ENCODE results near the gene RSKR.
"Not testable (repeated sequence)": the region's sequence is repeated elsewhere in the genome, so short reads cannot be mapped to it uniquely, and the experiment has no call there.

Gene RSKR

GRCh38 chr17:28613931-28614381 is at the start of gene RSKR:
Gene RSKR (minus strand): TSS chr17:28614185. CDS start chr17:28614161, 24 bp downstream.
- DNase-seq (ENCODE audit: low spot score): no peak
- no peak for FAIRE-seq

- FAIRE-seq (no peak), DNase-seq (ENCODE audit: low spot score) (no peak)
Observed at GRCh38 chr17:28663723-28664122, 49.7 kb upstream of the RSKR start.

GRCh38 chr17:28662527-28662829 is 48.5 kb upstream of the RSKR start:
- FAIRE-seq (no peak), DNase-seq (ENCODE audit: low spot score) (no peak)

- DNase-seq (ENCODE audit: low spot score) (peak; percentile 95), FAIRE-seq (peak; percentile 50)
Observed at GRCh38 chr17:28661635-28662526, 47.9 kb upstream of the RSKR start, which contains the start of the genes SDF2 and SUPT6H. Gene SDF2 (minus strand): TSS chr17:28661906. CDS start chr17:28661876, 30 bp downstream. Gene SUPT6H (plus strand): TSS chr17:28662205. CDS start chr17:28673402, 11,197 bp downstream.

- FAIRE-seq; DNase-seq (ENCODE audit: low spot score): not testable (repeated sequence)
Observed at GRCh38 chr17:28659497-28659881, 45.5 kb upstream of the RSKR start.

GRCh38 chr17:28658766-28659496 is 44.9 kb upstream of the RSKR start:
- FAIRE-seq; DNase-seq (ENCODE audit: low spot score): not testable (repeated sequence)

GRCh38 chr17:28658342-28658741 is 44.4 kb upstream of the RSKR start:
- DNase-seq (ENCODE audit: low spot score); FAIRE-seq: not testable (repeated sequence)

- FAIRE-seq: no peak
- DNase-seq (ENCODE audit: low spot score): no peak
Observed at GRCh38 chr17:28657756-28658155, 43.8 kb upstream of the RSKR start.

- no peak for FAIRE-seq
Observed at GRCh38 chr17:28655160-28655559, 41.2 kb upstream of the RSKR start.

GRCh38 chr17:28648698-28649097 is 34.7 kb upstream of the RSKR start:
- FAIRE-seq (no peak), DNase-seq (ENCODE audit: low spot score) (no peak)

More at GRCh38 chr17:28655160-28655559, 41.2 kb upstream of the RSKR start:
- DNase-seq (ENCODE audit: low spot score): no peak

- FAIRE-seq (no peak), DNase-seq (ENCODE audit: low spot score) (no peak)
Observed at GRCh38 chr17:28646039-28646754, 32.2 kb upstream of the RSKR start.

- FAIRE-seq: no peak
- no peak for DNase-seq (ENCODE audit: low spot score)
Observed at GRCh38 chr17:28645576-28645939, 31.6 kb upstream of the RSKR start.

- peak; percentile 80 for FAIRE-seq
Observed at GRCh38 chr17:28644787-28645575, 31.0 kb upstream of the RSKR start, which contains the start of gene BLTP2. Gene BLTP2 (minus strand): TSS chr17:28645158. CDS start chr17:28645056, 102 bp downstream.

GRCh38 chr17:28643983-28644786 is 30.2 kb upstream of the RSKR start:
- DNase-seq (ENCODE audit: low spot score) (peak; percentile 74), FAIRE-seq (no peak)

More at GRCh38 chr17:28644787-28645575, 31.0 kb upstream of the RSKR start, which contains the start of gene BLTP2:
- peak; percentile 99 for DNase-seq (ENCODE audit: low spot score)

- FAIRE-seq (no peak), DNase-seq (ENCODE audit: low spot score) (no peak)
Observed at GRCh38 chr17:28641579-28641978, 27.6 kb upstream of the RSKR start.

- FAIRE-seq (no peak), DNase-seq (ENCODE audit: low spot score) (no peak)
Observed at GRCh38 chr17:28635506-28635905, 21.5 kb upstream of the RSKR start.

- DNase-seq (ENCODE audit: low spot score) (no peak), FAIRE-seq (no peak)
Observed at GRCh38 chr17:28634206-28634865, 20.4 kb upstream of the RSKR start.

- FAIRE-seq (no peak), DNase-seq (ENCODE audit: low spot score) (no peak)
Observed at GRCh38 chr17:28626818-28627217, 12.8 kb upstream of the RSKR start.

GRCh38 chr17:28624148-28624547 is 10.2 kb upstream of the RSKR start:
- no peak for DNase-seq (ENCODE audit: low spot score)
- FAIRE-seq: no peak
